OCI-LY7 (cell line): ENCODE measurements around the gene SRRM2. TPM values are rescaled to one million over a fixed set of nuclear protein-coding genes. Genes with fewer than 3 reads are reported as not detected.
"Not testable (repeated sequence)": the region's sequence is repeated elsewhere in the genome, so short reads cannot be mapped to it uniquely, and the experiment has no call there.

ENCODE experiments used
- BruUV-seq: library from RNA; stranded (reverse); fragments of 400-500 nt; replicated peaks from 2 replicates; lab custom pipeline; 2021; lab: Mats Ljungman, UMichigan
- CTCF ChIA-PET: fragments of 300-600 bp; sonication (Branson Sonifier 250); formaldehyde crosslinking; loops from one replicate; lab custom pipeline; 2022; ENCODE audit warnings: antibody characterized with exemption; ENCODE audit not compliant: unreplicated experiment; lab: Charles Lee
- POLR2A ChIA-PET: fragments of 300-600 bp; sonication (Branson Sonifier 250); formaldehyde crosslinking; loops from one replicate; lab custom pipeline; 2022; ENCODE audit warnings: antibody characterized with exemption; lab: Charles Lee
- DNase-seq: peaks from one replicate; pipeline ENCODE4 v3.0.0-alpha.2; 2015; ENCODE audit warnings: low spot score
- H2AFZ ChIP-seq: fragments of 200-600 bp; sonication (generic), shearing (Covaris generic); 2 replicates; pipeline ENCODE4 v1.6.1; 2014; ENCODE audit warnings: mild to moderate bottlenecking, antibody characterized with exemption, low read length, moderate library complexity
- H3K27ac ChIP-seq: fragments of 200-600 bp; sonication (generic); 2 replicates; pipeline ENCODE4 v1.5.1; 2014; ENCODE audit warnings: mixed run types, low read depth, mild to moderate bottlenecking, moderate library complexity, low read length, inconsistent platforms; ENCODE audit not compliant: poor library complexity, severe bottlenecking
- H3K36me3 ChIP-seq: fragments of 200-600 bp; sonication (generic); 2 replicates; pipeline ENCODE4 v1.6.1; 2014; ENCODE audit warnings: mild to moderate bottlenecking, antibody characterized with exemption, low read length, moderate library complexity, mixed read lengths; ENCODE audit not compliant: insufficient read depth
- H3K4me1 ChIP-seq: fragments of 200-600 bp; sonication (generic); 2 replicates; pipeline ENCODE4 v1.5.1; 2014; ENCODE audit warnings: mild to moderate bottlenecking, low read length; ENCODE audit not compliant: insufficient read depth, poor library complexity, severe bottlenecking
- H3K4me2 ChIP-seq: fragments of 200-600 bp; sonication (generic); 2 replicates; pipeline ENCODE4 v1.6.1; 2014; ENCODE audit warnings: mild to moderate bottlenecking, low read length
- H3K4me3 ChIP-seq: fragments of 200-600 bp; sonication (generic); 2 replicates; pipeline ENCODE4 v1.5.1; 2014; ENCODE audit warnings: mild to moderate bottlenecking, low read depth, low read length; ENCODE audit not compliant: poor library complexity, severe bottlenecking
- H3K79me2 ChIP-seq: fragments of 200-600 bp; sonication (generic); 2 replicates; pipeline ENCODE4 v1.6.1; 2016; ENCODE audit warnings: low read depth, mild to moderate bottlenecking, low read length, moderate library complexity, mixed read lengths; ENCODE audit not compliant: insufficient read depth
- H3K9me2 ChIP-seq: fragments of 200-600 bp; sonication (generic); 2 replicates; pipeline ENCODE4 v1.6.1; 2016; ENCODE audit warnings: mild to moderate bottlenecking, low read length, mixed read lengths; ENCODE audit not compliant: insufficient read depth
- H3K9me3 ChIP-seq: fragments of 200-600 bp; sonication (generic); 2 replicates; pipeline ENCODE4 v1.6.1; 2014; ENCODE audit warnings: mild to moderate bottlenecking, mixed run types, low read length, mixed read lengths
- H4K20me1 ChIP-seq: fragments of 200-600 bp; sonication (generic); 2 replicates; pipeline ENCODE4 v1.6.1; 2014; ENCODE audit warnings: mild to moderate bottlenecking, antibody characterized with exemption, low read length, moderate library complexity, mixed read lengths; ENCODE audit not compliant: insufficient read depth
- CTCF ChIP-seq: fragments of 200-600 bp; sonication (generic); conservative IDR thresholded peaks from 2 replicates; pipeline ENCODE4 v1.5.1; 2014; ENCODE audit warnings: mild to moderate bottlenecking, antibody characterized with exemption, low read length, moderate library complexity, mixed read lengths
- EZH2phosphoT487 ChIP-seq: fragments of 200-600 bp; sonication (generic); IDR thresholded peaks from 2 replicates; pipeline ENCODE4 v1.6.1; 2018; ENCODE audit warnings: low read depth, borderline replicate concordance, mild to moderate bottlenecking, mixed run types, antibody characterized with exemption, low read length, moderate library complexity, mixed read lengths
- intact Hi-C: fragments of 100-400 bp; cut with micrococcal nuclease; formaldehyde crosslinking; loops from one replicate; pipeline ENCODE4 v1.10.0; 2022; ENCODE audit not compliant: unreplicated experiment
- total RNA-seq, 2 experiments: library from RNA; depleted of rRNA in 1 of 2; stranded (reverse); fragments of >200 nt in 1 of 2; shearing (Covaris generic) in 1 of 2; gene quantifications; 2 replicates each; pipeline ENCODE4 v1.2.3, GENCODE V29; 2014 to 2022

SRRM2 gene
- total RNA-seq, 2 experiments from 2014 or later: 208 to 819 TPM

- BruUV-seq: no TSS peak
- CTCF ChIA-PET: no interaction called here
- Histone ChIP-seq H3K4me2 (peak within 1 kb of the TSS; percentile 54), H3K4me3 (peak within 1 kb of the TSS; percentile 72), H3K79me2 (no peaks in the 10 kb centered on the region), H2AFZ (peak within 1 kb of the TSS; percentile 41), H3K9me2 (no peaks in the 10 kb centered on the region), H3K27ac (peak within 1 kb of the TSS; percentile 39), H3K9me3 (no peaks in the 10 kb centered on the region), H3K4me1 (peaks cover 6% of the 10 kb centered on the region), H4K20me1 (no peaks in the 10 kb centered on the region), H3K36me3 (no peaks in the 10 kb centered on the region)
- DNase-seq: no peak
- intact Hi-C loops: loop anchor here (1.0 to 2.0 kb wide), 2 partner anchors 37 to 57 kb away; partner anchors contain the start of genes ELOB and KCTD5
- POLR2A ChIA-PET: no interaction called here
- TF ChIP-seq CTCF (no peak), EZH2phosphoT487 (no peak)
Measured at GRCh38 chr16:2720064-2720457, 32.4 kb upstream of the SRRM2 start, which contains the start of gene PRSS27. Gene PRSS27 (minus strand): TSS chr16:2720224. CDS start chr16:2720160, 64 bp downstream.

GRCh38 chr16:2720719-2721633, 31.5 kb upstream of the SRRM2 start:
- Histone ChIP-seq H4K20me1 (no peaks in the 10 kb centered on the region), H3K9me3 (no peaks in the 10 kb centered on the region), H2AFZ (peak overlapping the region; percentile 93), H3K4me3 (peak overlapping the region; percentile 72), H3K79me2 (no peaks in the 10 kb centered on the region), H3K4me1 (peaks cover 6% of the 10 kb centered on the region), H3K4me2 (peak overlapping the region; percentile 75), H3K27ac (peak overlapping the region; percentile 39), H3K36me3 (no peaks in the 10 kb centered on the region), H3K9me2 (no peaks in the 10 kb centered on the region)
- DNase-seq: peak; percentile 91
- intact Hi-C loops: loop anchor here (1.0 to 2.0 kb wide), 2 partner anchors 38 to 56 kb away; partner anchors contain the start of genes ELOB and KCTD5
- TF ChIP-seq EZH2phosphoT487 (no peak), CTCF (peak; percentile 56; the same call in 1 of the 2 replicates)
- POLR2A ChIA-PET: no interaction called here
- BruUV-seq: no TSS peak
- CTCF ChIA-PET: no interaction called here

GRCh38 chr16:2721634-2722173, 30.7 kb upstream of the SRRM2 start:
- H3K4me1 ChIP-seq, CTCF ChIA-PET, H3K36me3 ChIP-seq, POLR2A ChIA-PET, BruUV-seq, H3K79me2 ChIP-seq, H4K20me1 ChIP-seq, H3K9me3 ChIP-seq, DNase-seq, H3K9me2 ChIP-seq: not testable (repeated sequence)
- intact Hi-C loops: loop anchor here (2.0 kb wide), 1 partner anchor 39 kb away; the partner anchor contains the start of gene KCTD5
- Histone ChIP-seq H3K27ac (peak overlapping the region; percentile 23), H3K4me3 (peak overlapping the region; percentile 72), H3K4me2 (peak overlapping the region; percentile 75), H2AFZ (peak overlapping the region; percentile 93)
